ENCODE measurements around the gene MEGF11.

The MEGF11 gene

GRCh38 chr15:66253418-66254088 lies at the start of gene MEGF11:
Gene MEGF11 (minus strand): TSS chr15:66253750. CDS start chr15:66128403, 125,347 bp downstream.
- H3K27ac ChIP-seq: peak within 1 kb of the TSS; percentile 45; the same call in 1 of the 2 replicates

GRCh38 chr15:66302489-66303278 lies 49.1 kb upstream of the MEGF11 start:
- no peak for TF ChIP-seq CTCF (conservative IDR thresholded peaks at IDR 0.05)
- H3K27ac ChIP-seq: no peak overlapping the region

More at GRCh38 chr15:66253418-66254088, at the start of gene MEGF11:
- TF ChIP-seq CTCF (conservative IDR thresholded peaks at IDR 0.05): no peak

- H3K27ac ChIP-seq: no peak overlapping the region
- TF ChIP-seq CTCF (conservative IDR thresholded peaks at IDR 0.05): no peak
Measured at GRCh38 chr15:66298803-66299251, 45.3 kb upstream of the MEGF11 start.

- H3K27ac ChIP-seq: no peak overlapping the region
- no peak for TF ChIP-seq CTCF (conservative IDR thresholded peaks at IDR 0.05)
Measured at GRCh38 chr15:66296186-66296585, 42.6 kb upstream of the MEGF11 start.

GRCh38 chr15:66294932-66295235 lies 41.3 kb upstream of the MEGF11 start:
- no peak for TF ChIP-seq CTCF (conservative IDR thresholded peaks at IDR 0.05)
- peak overlapping the region; percentile 95 for H3K27ac ChIP-seq

- no peak for TF ChIP-seq CTCF (conservative IDR thresholded peaks at IDR 0.05)
- peak overlapping the region; percentile 95 for H3K27ac ChIP-seq
Measured at GRCh38 chr15:66294157-66294931, 40.8 kb upstream of the MEGF11 start.
